ENCODE results near the gene C11orf21.

C11orf21 gene

GRCh38 chr11:2320568-2321310 is 19.0 kb upstream of the C11orf21 start:
- DNase-seq = no peak

- DNase-seq = no peak
These were observed 18.2 kb upstream of the C11orf21 start for GRCh38 chr11:2319791-2320472.

- DNase-seq = no peak
These were observed 17.0 kb upstream of the C11orf21 start for GRCh38 chr11:2318707-2319106.

GRCh38 chr11:2318123-2318522 is 16.4 kb upstream of the C11orf21 start:
- no peak for DNase-seq

- DNase-seq = no peak
These were observed 15.8 kb upstream of the C11orf21 start for GRCh38 chr11:2317354-2318050.

- no peak for DNase-seq
These were observed 15.2 kb upstream of the C11orf21 start for GRCh38 chr11:2316963-2317244.

- DNase-seq = no peak
These were observed 14.6 kb upstream of the C11orf21 start for GRCh38 chr11:2316169-2316962.

- no peak for DNase-seq
These were observed 13.9 kb upstream of the C11orf21 start for GRCh38 chr11:2315395-2316168.

GRCh38 chr11:2314525-2315394 is 13.0 kb upstream of the C11orf21 start:
- DNase-seq = no peak

GRCh38 chr11:2314136-2314524 is 12.4 kb upstream of the C11orf21 start:
- DNase-seq = no peak

GRCh38 chr11:2313051-2313951 is 11.6 kb upstream of the C11orf21 start:
- DNase-seq = no peak

- DNase-seq = no peak
These were observed 10.7 kb upstream of the C11orf21 start for GRCh38 chr11:2312232-2313042.

- no peak for DNase-seq
These were observed 9.8 kb upstream of the C11orf21 start for GRCh38 chr11:2311353-2312133.

- no peak for DNase-seq
These were observed 9.2 kb upstream of the C11orf21 start for GRCh38 chr11:2310786-2311352.

- DNase-seq = no peak
These were observed 8.5 kb upstream of the C11orf21 start for GRCh38 chr11:2310073-2310785.

- DNase-seq = no peak
These were observed 7.7 kb upstream of the C11orf21 start for GRCh38 chr11:2309251-2310072.

GRCh38 chr11:2308713-2309112 is 7.0 kb upstream of the C11orf21 start:
- no peak for DNase-seq

Measured in Kasumi-1 (cell line).